ENCODE measurements around the gene CRHR1. TPM values are rescaled to one million over a fixed set of nuclear protein-coding genes. Genes with fewer than 3 reads are reported as not detected.

The CRHR1 gene
- polyA plus RNA-seq, 3 donors = 0.10 to 0.67 TPM; not detected in 1

DNA sequence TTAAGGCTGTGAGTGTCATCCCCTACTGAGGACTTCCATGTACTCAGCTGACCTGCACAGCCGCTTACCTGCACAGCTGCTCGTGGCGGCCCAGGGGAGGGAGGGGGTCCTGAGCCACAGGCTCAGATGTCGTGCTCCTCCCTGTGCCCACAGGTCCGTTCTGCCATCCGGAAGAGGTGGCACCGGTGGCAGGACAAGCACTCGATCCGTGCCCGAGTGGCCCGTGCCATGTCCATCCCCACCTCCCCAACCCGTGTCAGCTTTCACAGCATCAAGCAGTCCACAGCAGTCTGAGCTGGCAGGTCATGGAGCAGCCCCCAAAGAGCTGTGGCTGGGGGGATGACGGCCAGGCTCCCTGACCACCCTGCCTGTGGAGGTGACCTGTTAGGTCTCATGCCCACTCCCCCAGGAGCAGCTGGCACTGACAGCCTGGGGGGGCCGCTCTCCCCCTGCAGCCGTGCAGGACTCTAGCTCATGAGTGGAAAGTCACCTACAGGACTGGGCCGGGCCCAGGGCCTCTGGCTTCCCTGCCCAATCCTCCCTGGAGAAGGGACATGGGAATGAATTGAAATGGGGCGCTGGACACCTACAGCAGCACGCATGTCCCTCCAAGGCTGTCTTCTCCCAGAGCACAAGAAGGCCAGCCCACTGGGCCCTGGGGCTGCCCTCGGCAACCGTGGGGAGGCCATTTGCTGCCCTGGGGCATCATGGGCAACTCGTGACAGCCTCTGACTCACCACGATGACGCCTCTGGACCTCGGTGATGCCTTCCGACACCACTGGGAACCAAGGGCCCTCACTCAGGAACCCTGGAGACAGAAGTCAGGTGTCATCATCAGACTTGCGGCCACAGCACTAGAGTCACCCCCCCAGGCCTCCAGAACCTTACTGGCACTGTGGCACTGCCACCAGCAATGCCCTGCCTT is 50.6 kb downstream of the CRHR1 start:
- WGBS, 3 donors = 80 to 89% (median 81%) methylated on average over 24 to 26 of the region's 26 CpGs
- H3K27ac ChIP-seq (ENCODE audit: low read depth, low read length) = no peak overlapping the region

DNA sequence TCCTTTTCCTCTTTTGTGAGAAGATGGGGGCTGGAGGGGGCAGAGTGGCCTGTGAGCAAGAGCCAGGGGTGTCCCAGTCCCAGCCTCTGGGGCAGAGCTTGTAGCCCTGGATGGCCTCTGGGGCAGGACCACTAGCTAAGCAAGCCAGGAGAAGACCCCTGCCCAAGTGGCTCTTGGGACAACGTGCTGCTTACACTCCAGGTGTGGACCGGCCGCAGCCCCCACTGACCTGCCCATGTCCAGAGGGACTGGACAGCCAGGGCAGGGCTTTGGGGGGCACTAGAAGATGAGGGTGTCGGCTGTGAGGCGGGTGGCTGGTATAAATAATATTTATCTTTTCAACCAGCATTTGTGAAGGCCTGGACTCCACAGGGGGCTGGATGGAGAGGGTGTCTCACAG is 51.4 kb downstream of the CRHR1 start:
- H3K27ac ChIP-seq (ENCODE audit: low read depth, low read length) = no peak overlapping the region
- 72 to 89% (median 83%) methylated on average over 5 of the region's 5 CpGs for WGBS, 3 donors

DNA sequence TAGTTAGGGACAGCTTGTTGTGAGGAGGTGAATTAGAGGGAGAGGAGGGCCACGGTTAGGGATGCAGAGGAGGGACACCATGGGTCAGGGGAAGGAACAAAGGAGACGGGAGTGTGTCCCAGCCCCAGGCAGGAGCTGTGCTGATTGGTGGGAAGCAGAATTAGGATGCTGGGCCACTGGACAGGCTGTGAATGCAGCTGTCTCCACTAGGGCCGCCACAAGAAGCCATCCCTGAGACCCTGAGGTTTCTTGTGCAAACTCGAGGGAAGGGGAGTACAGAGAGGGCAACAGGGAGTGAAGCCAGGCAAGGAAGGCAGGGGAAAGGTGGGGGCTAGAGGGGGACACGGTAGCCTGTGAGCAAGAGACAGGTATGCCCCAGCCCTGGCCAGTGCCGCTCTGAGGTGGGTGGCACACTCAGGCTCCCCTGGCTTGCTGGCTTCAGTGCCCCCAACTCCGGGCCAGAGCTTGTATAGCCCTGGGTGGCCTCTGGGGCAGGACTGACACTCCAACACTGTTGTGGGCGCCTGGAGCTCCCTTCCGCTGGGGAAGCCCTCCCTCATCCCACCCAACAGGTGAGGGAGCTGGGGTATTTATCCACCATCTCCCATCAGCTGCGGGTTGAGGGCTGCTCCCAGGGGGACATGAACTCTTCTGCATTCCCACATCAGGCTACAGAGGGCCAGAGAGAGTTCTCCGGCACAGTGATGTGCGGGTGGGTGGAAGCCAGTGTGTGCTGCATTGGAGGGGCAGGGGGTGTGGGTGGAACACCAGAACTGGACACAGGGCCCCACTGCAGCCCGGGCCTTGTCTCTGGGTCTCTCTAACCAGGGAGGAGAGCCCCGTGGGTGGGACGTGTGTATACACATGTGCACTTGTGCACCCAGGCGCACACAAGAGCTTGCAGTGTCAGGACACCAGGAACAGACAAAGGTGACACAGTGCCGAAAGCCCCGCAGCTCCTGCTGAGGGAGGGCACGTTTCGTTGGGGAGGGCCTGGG is 52.2 kb downstream of the CRHR1 start:
- 56 to 71% (median 70%) methylated on average over 19 to 20 of the region's 20 CpGs for WGBS, 3 donors
- no peak overlapping the region for H3K27ac ChIP-seq (ENCODE audit: low read depth, low read length)

DNA sequence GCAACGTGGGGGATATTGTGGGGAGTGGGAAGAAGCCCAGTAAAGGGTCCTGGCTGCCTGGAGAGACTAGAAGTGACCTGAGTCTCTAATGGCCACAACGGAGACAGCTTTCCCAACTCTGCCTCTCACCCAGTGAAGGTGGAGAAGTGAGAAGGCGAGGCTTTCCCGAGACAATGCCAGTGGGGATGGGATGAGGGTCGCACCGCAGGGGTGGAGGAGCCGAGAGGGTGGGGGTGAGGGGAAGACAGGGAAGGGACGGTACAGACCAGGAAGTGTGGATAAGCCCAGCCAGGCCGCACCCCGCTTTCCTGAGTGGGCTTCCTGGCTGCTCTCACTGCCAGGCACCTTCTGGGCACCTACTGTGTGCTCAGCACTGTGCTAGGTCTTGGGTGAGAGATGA is 53.1 kb downstream of the CRHR1 start:
- 46 to 57% (median 50%) methylated on average over 10 of the region's 10 CpGs for WGBS, 3 donors

DNA sequence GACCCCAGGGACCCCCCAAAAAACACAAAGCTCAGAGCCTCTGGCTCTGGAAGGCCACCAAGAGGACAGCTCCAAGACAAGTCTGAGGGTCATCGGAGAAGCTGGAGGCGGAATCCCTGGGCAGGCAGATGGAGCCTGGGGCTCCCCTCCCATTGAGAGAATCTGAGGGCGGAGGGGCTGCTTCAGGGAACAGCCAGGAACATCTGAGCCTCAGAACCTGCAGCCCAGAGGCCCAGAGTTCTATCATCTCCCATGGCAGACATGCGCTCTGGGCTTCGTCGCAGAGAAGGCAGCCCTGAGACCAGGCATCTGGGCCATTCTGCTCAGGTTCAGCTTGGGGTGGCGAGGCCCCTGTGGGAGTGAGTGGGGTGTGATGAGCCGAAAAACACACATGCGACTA is 53.5 kb downstream of the CRHR1 start:
- H3K27ac ChIP-seq (ENCODE audit: low read depth, low read length) = no peak overlapping the region
- 80 to 89% (median 85%) methylated on average over 9 of the region's 9 CpGs for WGBS, 3 donors

More for the DNA sequence above, 53.1 kb downstream of the CRHR1 start:
- H3K27ac ChIP-seq (ENCODE audit: low read depth, low read length) = no peak overlapping the region

DNA sequence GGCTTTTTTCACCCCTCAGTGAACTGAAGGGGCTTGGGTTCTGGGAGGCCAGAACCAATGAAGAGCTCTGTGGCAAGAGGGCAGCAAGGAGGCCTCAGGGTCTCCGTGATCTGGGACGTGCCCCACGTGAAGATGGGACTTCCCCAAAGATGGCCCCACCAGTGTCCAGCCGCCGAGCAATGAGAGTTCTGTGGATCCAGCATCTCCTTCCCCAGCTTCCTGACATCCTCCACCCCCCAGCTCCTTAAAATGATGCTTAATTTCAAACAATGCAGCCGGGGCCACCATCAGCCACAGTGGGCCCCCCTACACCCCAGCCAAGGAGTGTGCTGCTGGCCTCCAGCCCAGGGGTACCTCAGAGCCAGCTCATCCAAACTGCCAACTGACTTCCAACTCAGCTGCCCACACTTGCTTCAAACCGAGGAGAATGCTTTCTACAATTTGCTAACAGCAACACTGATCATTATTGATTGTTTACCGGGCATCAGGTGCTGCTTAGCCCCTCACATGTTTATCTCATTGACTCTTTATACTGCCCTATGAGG is 54.7 kb downstream of the CRHR1 start:
- H3K27ac ChIP-seq (ENCODE audit: low read depth, low read length) = no peak overlapping the region
- 63 to 74% (median 72%) methylated on average over 8 of the region's 8 CpGs for WGBS, 3 donors

DNA sequence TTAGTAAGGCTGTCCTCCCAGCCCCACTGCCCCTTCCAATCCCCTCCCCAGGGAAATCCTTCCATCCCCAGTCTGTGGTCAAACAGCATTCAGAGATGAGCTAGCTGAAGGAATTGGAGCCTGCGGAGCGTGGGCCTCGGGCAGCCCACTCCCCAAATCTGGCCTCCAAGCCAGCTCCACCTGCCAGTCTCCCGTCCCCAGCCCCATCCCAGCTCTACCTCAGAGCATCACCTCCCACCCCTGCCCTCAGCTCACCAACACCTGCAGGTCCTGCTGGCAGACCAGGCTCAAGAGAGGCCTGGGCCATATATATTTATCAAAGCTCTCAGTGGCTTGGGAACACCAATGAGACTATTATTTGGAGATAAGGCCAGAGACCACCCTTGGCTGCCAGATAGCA is 55.3 kb downstream of the CRHR1 start:
- H3K27ac ChIP-seq (ENCODE audit: low read depth, low read length) = no peak overlapping the region
- 80 to 89% (median 86%) methylated on average over 4 of the region's 4 CpGs for WGBS, 3 donors

DNA sequence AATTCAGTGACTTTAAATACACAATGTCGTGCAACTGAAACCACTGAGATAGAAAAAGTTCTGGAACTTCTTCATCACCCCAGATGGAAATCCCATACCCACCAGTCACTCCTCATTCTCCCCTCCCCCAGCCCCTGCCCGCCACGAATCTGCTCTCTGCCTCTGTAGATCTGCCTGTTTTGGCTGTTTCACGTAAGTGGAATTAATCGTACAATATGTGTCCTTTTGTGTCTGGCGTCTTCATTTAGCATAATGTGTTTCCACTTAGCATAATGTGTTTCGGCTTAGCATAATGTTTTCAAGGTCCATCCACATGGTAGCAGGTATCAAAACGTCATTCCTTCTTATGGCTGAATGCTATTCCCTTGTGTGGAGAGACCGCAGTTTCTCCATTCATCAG is 57.1 kb downstream of the CRHR1 start:
- 74 to 79% (median 75%) methylated on average over 9 of the region's 9 CpGs for WGBS, 3 donors

DNA sequence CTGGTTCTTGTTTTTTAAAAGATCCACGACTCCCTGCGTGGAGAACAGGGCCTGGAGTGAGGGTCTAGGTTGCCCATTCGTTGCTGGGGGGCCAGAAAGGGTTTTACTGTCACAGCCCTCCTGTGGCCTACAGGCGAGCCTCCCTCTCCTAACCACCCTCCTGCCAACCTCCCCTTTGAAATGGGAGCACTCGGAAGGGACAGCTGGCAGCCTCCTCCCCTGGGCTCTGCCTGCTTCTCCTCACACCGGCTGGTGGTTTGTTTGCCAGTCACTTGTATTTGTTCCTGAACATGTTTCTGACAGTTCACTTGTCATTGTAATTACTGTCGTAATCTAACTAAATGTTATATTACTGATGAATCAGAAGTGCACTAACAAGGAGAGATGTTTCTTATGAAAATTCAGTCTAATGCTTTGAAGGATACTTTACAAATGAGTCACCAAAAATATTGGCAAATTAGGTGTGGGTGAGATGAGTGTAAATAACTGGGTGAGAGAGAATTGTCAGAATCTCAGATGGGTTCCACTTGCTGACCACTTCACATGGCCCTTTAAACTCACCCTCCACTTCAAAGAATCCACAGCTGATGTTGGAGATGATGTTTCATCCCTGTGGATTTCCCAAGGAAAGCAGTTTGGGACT is 57.9 kb downstream of the CRHR1 start:
- 50 to 58% (median 53%) methylated on average over 7 of the region's 7 CpGs for WGBS, 3 donors
- no peak overlapping the region for H3K27ac ChIP-seq (ENCODE audit: low read depth, low read length)

More for the DNA sequence above, 57.1 kb downstream of the CRHR1 start:
- no peak overlapping the region for H3K27ac ChIP-seq (ENCODE audit: low read depth, low read length)

DNA sequence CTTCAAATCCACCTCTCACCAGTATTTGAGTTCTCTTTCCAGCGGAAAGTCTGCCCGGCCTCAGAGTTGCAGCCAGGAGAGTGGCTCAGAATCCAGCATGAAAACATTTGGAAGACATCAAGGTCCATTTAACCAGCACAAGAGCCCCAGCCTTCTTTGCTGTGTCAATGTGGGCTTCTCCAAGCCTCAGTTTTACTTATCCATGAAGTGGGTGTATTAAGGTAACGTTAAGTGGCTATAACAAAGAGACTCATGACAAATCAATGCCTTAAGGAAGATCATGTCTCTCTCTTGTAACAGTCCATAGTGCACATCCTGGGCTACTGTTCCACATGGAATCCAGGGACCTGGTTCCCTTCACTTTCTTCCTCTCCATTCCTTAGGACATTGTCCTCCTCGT is 59.6 kb downstream of the CRHR1 start:
- 85 to 91% (median 90%) methylated on average over 4 of the region's 4 CpGs for WGBS, 3 donors
- H3K27ac ChIP-seq (ENCODE audit: low read depth, low read length) = no peak overlapping the region

DNA sequence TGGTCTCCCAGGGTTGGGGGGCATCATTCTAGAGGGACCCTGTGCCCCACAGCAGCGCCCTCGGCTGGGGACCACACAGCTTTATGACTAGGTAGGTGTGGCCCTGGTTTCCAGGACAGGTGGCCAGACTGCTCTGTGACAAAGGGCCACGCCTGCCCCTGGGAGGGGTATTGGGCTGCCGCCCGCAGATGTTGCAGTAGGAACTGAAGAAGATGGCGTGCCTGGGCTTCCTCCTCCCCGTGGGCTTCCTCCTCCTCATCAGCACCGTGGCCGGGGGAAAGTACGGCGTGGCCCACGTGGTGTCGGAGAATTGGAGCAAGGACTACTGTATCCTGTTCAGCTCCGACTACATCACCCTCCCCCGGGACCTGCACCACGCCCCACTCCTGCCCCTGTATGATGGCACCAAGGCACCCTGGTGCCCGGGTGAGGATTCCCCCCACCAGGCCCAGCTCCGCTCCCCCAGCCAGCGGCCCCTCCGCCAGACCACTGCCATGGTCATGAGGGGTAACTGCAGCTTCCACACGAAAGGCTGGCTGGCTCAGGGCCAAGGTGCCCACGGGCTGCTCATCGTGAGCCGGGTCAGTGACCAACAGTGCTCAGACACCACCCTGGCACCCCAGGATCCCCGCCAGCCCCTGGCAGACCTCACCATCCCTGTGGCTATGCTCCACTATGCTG is 60.7 kb downstream of the CRHR1 start, which contains the start of gene SPPL2C:
Gene SPPL2C (plus strand): TSS at position 187 of the 681 bp plus-strand sequence. CDS start 26 bp downstream, at position 213.
- WGBS, 3 donors = 75 to 78% (median 76%) methylated on average over 21 to 25 of the region's 25 CpGs
- no peak within 1 kb of the TSS for H3K27ac ChIP-seq (ENCODE audit: low read depth, low read length)

DNA sequence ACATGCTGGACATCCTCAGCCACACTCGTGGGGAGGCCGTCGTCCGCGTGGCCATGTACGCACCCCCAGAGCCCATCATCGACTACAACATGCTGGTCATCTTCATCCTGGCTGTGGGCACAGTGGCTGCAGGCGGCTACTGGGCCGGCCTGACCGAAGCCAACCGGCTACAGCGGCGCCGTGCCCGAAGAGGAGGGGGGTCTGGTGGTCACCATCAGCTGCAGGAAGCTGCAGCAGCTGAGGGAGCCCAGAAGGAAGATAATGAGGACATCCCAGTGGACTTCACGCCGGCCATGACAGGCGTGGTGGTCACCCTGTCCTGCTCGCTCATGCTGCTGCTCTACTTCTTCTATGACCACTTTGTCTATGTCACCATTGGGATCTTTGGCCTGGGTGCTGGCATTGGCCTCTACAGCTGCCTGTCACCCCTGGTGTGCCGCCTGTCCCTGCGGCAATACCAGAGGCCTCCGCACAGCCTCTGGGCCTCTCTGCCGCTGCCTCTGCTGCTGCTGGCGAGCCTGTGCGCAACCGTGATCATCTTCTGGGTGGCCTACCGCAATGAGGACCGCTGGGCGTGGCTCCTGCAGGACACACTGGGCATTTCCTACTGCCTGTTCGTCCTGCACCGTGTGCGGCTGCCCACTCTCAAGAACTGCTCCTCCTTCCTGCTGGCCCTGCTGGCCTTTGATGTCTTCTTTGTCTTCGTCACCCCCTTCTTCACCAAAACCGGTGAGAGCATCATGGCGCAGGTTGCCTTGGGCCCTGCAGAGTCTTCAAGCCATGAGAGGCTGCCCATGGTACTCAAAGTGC is 61.5 kb downstream of the CRHR1 start:
- WGBS, 3 donors = 87 to 91% (median 89%) methylated on average over 35 of the region's 35 CpGs

DNA sequence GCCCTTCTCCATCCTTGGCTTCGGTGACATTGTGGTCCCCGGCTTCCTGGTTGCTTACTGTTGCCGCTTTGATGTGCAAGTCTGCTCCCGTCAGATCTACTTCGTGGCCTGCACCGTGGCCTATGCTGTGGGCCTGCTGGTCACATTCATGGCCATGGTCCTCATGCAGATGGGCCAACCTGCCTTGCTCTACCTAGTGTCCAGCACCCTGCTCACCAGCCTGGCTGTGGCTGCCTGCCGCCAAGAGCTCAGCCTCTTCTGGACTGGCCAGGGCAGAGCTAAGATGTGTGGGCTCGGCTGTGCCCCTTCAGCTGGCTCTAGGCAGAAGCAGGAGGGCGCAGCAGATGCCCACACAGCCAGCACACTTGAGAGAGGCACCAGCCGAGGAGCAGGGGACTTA is 62.1 kb downstream of the CRHR1 start:
- 85 to 91% (median 86%) methylated on average over 10 of the region's 10 CpGs for WGBS, 3 donors
- no peak overlapping the region for H3K27ac ChIP-seq (ENCODE audit: low read depth, low read length)

More for the DNA sequence above, 61.5 kb downstream of the CRHR1 start:
- H3K27ac ChIP-seq (ENCODE audit: low read depth, low read length) = no peak overlapping the region

DNA sequence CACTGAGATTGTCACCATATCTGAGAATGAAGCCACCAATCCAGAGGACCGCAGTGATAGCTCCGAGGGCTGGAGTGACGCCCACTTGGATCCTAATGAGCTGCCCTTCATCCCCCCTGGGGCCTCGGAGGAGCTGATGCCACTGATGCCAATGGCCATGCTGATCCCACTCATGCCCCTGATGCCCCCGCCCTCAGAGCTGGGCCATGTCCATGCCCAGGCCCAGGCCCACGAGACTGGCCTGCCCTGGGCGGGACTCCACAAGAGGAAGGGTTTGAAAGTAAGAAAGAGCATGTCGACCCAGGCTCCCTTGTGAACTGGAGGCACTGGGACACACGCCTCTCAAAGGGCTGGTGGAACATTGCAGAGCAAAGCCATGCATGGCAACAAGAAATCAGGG is 62.5 kb downstream of the CRHR1 start:
- no peak overlapping the region for H3K27ac ChIP-seq (ENCODE audit: low read depth, low read length)

DNA sequence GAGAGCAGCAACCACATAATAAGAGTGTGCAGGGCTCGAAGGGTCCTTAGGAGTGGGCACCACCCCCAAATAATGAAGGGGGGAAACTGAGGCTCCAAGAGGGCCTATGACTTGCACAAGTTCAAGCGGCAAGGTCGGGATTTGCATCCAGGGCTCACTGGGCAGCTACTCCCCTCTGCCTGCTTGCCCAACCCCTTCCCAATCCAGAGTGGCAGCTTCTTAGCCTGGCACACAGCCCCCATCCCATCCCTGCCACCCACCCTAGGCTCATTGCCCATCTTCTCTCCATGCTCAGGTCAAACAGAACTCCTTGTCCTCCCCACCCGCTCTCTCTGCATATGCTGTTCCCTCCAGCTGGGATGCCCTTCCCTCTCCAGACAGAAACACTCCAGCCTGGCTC is 63.0 kb downstream of the CRHR1 start:
- H3K27ac ChIP-seq (ENCODE audit: low read depth, low read length) = no peak overlapping the region
- whole genome bisulfite sequencing, 3 donors = 78 to 91% (median 87%) methylated on average over 4 of the region's 4 CpGs

More for the DNA sequence above, 62.5 kb downstream of the CRHR1 start:
- 74 to 82% (median 79%) methylated on average over 8 to 9 of the region's 9 CpGs for WGBS, 3 donors

DNA sequence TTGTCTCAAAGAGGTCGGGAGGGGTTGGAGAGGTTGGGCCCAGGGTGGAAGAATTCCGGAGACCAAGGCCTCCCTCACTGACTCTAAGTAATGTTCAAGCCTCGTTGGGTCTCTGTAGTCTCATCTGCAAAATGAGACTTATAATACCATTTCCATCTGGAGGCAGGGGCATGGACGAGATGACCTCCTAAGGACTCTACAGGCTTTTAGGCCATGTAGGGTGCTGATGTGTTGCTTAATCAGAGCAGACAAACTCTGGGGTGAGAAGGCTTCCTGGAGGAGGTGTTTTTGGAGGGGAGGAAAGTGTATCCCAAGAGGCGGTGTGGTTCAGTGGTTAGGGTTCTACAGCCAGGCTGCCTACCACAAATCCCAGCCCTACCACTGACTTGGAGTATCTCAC is 63.6 kb downstream of the CRHR1 start:
- H3K27ac ChIP-seq (ENCODE audit: low read depth, low read length) = no peak overlapping the region
- 76 to 86% (median 80%) methylated on average over 5 of the region's 5 CpGs for WGBS, 3 donors

DNA sequence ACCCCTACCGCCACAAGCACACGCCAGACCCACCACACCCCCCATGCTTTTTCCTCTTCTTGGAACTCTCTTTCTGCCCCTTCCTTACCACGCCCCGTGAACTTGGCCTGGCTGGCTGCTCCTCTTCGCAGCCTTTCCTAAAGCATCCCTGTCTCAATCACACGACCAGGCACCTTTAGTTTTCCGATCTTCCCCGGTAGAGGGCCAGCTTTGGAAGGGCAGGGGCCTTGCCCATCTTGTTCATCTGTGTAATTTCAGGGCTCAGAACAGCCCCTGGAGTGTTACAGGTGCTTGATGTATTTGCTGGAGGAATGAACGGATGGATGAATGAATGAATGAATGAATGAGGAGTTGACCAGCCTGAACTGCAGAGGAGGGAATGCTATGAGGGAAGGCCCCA is 64.3 kb downstream of the CRHR1 start:
- H3K27ac ChIP-seq (ENCODE audit: low read depth, low read length) = no peak overlapping the region
- 86 to 89% (median 88%) methylated on average over 9 of the region's 9 CpGs for WGBS, 3 donors

Measured in adipose tissue (tissue), 3 donors.